ENCODE measurements around the gene DRG2.

DRG2 gene

DNA sequence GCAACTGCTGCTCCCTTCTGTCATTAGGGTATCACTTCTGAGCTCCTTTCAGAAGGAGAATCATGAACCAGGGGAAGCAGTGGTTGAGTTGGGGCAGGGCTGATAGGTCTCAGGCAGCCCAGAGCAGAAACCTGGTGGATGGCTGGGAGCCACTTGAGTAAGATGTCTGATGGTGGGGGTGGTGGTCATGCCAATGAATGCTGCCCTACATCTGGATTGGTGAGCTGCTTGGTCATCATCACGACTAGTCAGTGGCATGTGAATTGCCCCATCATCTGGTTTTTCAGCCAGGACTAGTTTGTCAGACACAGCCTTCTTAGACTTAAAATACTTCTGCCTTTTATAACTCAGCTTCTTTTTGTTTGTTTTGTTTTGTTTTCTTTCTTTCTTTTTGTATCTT is 46.0 kb upstream of the DRG2 start:
- TF ChIP-seq, protein P1, sequence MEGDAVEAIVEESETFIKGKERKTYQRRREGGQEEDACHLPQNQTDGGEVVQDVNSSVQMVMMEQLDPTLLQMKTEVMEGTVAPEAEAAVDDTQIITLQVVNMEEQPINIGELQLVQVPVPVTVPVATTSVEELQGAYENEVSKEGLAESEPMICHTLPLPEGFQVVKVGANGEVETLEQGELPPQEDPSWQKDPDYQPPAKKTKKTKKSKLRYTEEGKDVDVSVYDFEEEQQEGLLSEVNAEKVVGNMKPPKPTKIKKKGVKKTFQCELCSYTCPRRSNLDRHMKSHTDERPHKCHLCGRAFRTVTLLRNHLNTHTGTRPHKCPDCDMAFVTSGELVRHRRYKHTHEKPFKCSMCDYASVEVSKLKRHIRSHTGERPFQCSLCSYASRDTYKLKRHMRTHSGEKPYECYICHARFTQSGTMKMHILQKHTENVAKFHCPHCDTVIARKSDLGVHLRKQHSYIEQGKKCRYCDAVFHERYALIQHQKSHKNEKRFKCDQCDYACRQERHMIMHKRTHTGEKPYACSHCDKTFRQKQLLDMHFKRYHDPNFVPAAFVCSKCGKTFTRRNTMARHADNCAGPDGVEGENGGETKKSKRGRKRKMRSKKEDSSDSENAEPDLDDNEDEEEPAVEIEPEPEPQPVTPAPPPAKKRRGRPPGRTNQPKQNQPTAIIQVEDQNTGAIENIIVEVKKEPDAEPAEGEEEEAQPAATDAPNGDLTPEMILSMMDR (IDR thresholded peaks at IDR 0.05; ENCODE audit: extremely low read depth, insufficient read depth, missing control alignments) = no peak
- DNase-seq (ENCODE audit: low spot score) = no peak
- in situ Hi-C loops (cut with MboI; ENCODE audit: low pct_unique_long_range_greater_than_20kb, low sequenced_read_pairs, unreplicated experiment) = no loop called here

- DNase-seq (ENCODE audit: low spot score) = no peak
- TF ChIP-seq, protein P1 (IDR thresholded peaks at IDR 0.05; ENCODE audit: extremely low read depth, insufficient read depth, missing control alignments) = no peak
- in situ Hi-C loops (cut with MboI; ENCODE audit: low pct_unique_long_range_greater_than_20kb, low sequenced_read_pairs, unreplicated experiment) = no loop called here
Observed at GRCh38 chr17:18042983-18043382, 44.8 kb upstream of the DRG2 start.

DNA sequence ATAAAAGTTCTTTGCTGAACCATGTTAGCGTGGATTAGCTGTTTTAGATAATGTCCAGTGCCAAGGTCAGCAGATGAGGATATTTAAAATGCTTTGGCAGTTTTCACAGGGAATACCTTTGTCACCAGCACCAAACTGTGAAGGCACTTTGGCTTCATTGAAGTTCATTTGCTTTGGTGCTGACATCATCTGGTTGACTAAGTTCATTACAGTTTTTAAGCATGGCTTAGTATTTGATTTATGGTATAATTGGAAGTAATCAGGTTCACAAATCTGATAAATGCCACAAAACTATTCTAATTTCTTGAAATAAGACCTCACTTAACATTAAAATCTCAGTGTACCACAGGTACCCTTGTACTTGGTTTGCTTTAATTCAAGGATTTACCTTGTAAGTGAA is 44.3 kb upstream of the DRG2 start:
- TF ChIP-seq, protein P1 (IDR thresholded peaks at IDR 0.05; ENCODE audit: extremely low read depth, insufficient read depth, missing control alignments) = peak; percentile 28
- no peak for DNase-seq (ENCODE audit: low spot score)
- in situ Hi-C loops (cut with MboI; ENCODE audit: low pct_unique_long_range_greater_than_20kb, low sequenced_read_pairs, unreplicated experiment) = no loop called here

DNA sequence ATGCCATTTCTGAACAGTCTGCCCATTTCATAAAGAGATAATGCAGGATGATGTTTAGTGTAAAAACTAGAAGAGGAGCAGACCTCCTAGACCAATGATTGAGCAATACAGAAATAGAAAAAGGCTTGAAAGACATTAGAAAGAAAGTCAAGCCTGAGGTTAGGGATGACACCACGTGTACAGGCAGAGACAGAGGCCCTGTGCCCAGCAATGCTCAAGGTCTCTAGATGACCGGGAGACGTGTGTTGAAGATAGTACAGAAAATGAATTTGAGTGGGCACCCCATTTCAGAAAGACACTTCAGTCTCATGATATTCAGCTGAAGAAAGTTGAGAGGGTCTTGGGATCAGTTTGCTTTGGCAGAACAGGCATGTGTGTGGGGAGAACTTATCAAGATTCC is 43.1 kb upstream of the DRG2 start:
- TF ChIP-seq, protein P1 (IDR thresholded peaks at IDR 0.05; ENCODE audit: extremely low read depth, insufficient read depth, missing control alignments) = no peak
- DNase-seq (ENCODE audit: low spot score) = no peak
- in situ Hi-C loops (cut with MboI; ENCODE audit: low pct_unique_long_range_greater_than_20kb, low sequenced_read_pairs, unreplicated experiment) = no loop called here

DNA sequence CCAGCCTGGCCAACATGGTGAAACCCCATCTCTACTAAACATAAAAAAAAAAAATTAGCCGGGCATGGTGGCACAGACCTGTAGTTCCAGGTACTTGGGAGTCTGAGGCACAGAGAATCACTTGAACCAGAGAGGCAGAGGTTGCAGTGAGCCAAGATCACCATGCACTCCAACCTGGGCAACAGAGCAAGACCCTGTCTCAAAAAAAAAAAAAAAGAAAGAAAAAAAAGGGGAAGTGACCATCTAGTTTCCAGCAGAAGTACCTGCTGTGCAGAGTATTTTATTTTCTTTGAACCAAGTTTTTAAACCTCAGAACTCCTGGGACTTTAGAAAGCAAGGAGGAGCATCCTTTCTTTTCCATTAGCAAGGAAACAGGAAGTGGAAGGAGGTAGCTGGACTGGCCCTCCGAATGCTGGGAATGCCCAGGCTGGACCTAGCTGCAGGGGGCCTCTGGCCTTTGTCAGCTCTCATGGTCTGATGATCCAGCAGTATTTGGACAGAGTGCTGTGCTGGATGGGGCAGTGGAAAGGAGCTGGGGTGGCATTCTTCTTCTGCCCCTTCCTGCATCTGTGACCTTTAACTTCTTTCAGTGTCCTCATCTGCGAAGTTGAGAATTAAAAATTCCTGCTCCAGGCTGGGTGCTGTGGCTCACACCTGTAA is 41.9 kb upstream of the DRG2 start:
- in situ Hi-C loops (cut with MboI; ENCODE audit: low pct_unique_long_range_greater_than_20kb, low sequenced_read_pairs, unreplicated experiment) = no loop called here
- TF ChIP-seq, protein P1 (IDR thresholded peaks at IDR 0.05; ENCODE audit: extremely low read depth, insufficient read depth, missing control alignments) = no peak
- DNase-seq (ENCODE audit: low spot score) = no peak

- in situ Hi-C loops (cut with MboI; ENCODE audit: low pct_unique_long_range_greater_than_20kb, low sequenced_read_pairs, unreplicated experiment) = no loop called here
- DNase-seq (ENCODE audit: low spot score) = no peak
- TF ChIP-seq, protein P1 (IDR thresholded peaks at IDR 0.05; ENCODE audit: extremely low read depth, insufficient read depth, missing control alignments) = no peak
Observed at GRCh38 chr17:18055597-18055996, 32.2 kb upstream of the DRG2 start.

All from GM13977 (cell line).